Stimulated activated CD4-positive, alpha-beta T cell treated with anti-CD3 and anti-CD28 coated beads, Interleukin-15, amount 100 ng/mL, for 1 hour (primary cell): Measurements from ENCODE around the gene HOXB4.
"Not testable (repeated sequence)": the region's sequence is repeated elsewhere in the genome, so short reads cannot be mapped to it uniquely, and the experiment has no call there.

Experiments used
- DNase-seq, 2 donors: peaks; one replicate each; pipeline ENCODE4 v3.0.0-alpha.2; 2020; ENCODE audit warnings: low read depth in 1 of 2, low spot score in 1 of 2

The HOXB4 gene

DNA sequence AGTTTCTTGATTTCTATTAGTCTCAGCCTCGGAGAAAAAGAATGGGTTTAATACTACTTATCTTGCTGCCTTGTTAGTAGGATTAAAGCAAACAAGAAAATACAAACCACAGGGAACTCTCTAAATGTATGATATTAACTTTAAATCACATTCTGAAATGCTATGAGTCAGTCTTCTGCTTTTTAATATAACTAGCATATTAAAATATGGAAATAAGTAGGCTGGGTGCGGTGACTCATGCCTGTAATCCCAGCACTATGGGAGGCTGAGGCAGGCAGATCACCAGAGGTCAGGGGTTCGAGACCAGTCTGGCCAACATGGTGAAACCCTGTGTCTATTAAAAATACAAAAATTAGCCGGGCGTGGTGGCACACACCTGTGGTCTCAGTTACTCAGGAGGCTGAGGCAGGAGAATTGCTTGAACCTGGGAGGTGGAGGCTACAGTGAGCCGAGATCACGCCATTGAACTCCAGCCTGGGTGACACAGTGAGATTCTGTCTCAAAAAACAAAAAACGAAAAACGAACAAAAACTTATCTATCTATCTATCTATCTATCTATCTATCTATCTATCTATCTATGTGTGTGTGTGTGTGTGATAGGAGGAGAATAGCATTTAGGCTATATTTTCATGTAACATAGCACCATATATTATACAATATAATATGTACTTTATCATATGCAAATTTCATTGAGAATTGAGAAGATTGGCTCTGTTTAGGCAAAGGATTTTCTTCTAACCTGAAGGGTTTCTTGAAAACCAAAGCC lies 42.2 kb downstream of the HOXB4 start:
- not testable (repeated sequence) for DNase-seq

DNA sequence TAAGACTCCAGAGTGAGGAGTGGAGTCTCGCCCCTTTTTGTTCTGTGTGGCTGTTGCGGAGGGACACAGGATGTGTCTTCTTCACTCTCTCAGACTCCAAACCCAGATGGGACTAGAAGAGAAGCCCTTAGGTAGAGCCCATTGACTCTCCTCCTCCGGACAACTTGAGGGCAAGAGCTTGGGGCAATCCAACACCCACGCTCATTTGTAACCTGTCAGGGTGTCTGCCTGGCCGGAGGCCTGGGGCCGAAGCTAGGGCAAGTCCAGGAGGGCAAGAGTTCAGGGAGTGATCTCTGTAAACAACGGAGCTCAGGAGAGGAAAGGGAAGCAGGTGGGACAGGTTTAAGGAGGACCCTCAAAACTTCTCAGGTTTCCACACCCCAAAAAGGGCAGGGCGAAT lies 45.9 kb downstream of the HOXB4 start:
- no peak for DNase-seq

DNA sequence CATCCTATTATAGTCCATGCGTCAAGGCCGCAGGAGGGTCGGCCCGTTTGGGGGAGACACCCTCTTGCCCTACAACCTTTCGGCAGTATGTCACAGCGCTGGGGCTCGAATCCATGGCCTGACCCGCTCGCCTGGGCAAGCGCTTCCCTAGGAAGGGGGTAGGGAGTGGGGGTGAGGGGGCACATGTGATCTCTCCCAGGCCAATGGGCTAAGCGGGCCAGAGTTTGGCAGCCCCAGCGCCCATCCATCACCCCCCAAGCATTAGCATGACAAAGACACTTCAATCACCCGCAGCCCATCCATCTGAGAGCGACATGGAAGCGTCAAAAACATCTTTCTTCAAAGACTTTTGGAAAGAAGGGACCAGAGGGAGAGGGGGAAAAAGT lies 47.3 kb downstream of the HOXB4 start, which contains the start of gene HOXB1:
Gene HOXB1, minus strand, starts transcription at position 125 of the 386 bp plus-strand sequence. Its CDS starts 107 bp downstream, at position 18.
- no peak for DNase-seq

DNA sequence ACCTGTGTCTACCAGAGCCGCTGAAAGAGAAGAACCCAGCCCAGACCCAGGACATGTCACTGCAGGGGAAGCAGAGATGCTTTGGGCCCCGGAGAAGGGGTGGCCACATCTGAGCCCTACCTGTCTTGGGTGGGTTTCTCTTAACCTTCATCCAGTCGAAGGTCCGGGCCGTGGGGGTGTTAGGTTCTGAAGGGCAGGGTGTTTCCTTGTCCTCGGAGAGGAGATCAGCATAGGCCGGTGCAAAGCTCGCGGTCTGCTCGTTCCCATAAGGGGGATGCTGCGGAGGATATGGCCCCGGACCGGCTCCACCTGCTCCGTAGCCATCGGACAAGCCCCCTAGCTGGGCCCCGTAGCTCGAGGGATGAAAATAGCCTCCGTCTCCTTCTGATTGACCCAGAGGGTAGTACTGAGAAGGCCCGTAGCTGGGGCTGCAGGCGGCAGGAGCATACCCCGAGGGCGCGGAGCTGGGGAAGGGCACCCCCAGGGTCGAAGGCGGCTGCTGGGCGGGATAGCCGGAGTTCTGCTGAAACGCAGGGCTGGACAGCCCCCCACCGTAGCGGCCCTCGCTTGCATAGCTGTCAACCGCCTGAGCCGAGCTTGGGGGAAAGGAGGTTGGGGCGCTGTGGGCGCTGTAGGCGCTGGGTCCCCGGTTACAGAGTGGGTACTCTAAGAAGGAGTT lies 47.8 kb downstream of the HOXB4 start:
- DNase-seq: no peak

DNA sequence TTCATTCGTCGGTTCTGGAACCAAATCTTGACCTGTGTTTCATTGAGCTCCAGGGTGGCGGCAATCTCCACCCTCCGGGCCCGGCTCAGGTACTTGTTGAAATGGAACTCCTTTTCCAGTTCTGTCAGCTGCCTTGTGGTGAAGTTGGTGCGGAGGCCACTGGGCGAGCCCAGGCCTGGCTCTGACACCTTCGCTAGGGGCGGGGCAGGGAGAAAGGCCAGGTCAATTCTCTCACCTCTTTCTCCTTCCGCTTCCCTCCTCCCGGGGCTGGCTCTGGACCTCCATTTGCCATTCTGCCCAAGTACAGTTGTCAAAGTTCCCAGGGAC lies 48.5 kb downstream of the HOXB4 start:
- no peak for DNase-seq

DNA sequence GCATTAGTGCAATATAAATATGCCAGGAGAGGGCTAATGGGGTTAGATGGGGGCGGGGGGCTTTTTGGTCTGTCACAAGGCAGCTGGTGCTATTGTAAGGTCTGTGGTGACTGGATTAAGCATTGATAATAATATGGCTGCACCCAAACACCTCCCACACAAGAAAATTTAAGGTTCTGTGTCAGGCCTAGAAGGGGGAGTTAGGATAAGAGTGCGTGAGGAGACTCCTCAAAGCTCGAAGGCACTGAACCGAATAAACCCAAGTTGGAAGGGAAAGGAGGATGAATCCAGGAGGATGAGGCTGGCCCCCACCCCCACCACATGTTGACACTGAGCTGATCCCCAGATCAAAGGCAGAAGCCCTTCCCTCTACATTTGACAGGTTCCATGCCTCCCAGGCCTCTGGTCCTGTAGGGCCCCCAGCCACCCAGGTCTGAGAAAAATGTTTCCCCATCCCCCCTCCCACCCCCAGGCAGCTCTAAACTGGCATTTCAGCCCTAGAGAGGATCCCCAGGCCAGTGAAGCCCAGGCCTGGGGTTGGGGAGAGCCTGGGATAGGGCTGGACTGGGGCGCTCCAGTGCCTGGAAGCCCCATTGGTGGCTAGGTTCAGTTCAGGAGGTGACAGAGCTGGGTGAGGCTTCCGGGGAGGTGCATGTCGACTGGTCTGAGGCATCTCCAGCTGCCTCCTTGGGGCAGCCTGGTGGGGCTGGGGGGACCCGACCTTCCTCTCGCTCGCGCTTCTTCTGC lies 49.0 kb downstream of the HOXB4 start:
- no peak for DNase-seq

DNA sequence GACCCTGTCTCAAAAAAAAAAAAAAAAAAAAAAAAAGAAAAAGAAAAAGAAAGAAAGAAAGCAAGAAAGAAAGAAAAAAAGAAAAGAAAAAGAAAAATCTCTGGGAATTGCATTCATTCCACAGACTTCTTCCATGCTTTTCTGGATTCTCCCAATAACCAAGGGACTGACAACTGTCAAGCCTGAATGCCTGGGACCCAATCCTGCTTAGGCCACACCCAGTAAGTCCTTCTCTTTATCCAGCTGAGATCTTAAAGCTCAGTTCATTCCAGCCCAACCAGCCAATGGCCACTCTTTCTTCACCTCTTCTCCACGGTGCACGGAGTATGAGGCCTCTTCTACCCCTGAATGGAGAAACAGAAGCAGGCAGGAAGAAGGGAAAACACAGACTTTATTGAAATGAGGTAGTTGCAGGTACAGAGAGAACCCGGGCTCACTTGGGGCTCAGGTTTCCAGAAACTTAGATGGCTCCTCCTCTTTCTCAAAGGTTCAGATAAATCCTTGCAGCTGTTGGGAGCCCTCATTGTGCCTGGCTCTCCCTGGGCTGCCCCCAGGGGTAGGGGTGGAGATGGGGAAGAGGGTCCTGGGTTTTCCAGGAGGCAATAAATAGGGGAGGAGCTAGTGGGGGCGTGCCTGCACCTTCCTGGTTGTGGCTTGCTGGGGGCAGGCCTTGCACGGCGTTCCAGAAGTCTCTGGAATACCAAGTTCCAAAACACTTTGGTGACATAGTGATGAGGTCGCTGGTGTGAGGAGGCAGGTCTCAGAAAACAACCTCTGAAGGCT lies 49.8 kb downstream of the HOXB4 start:
- no peak for DNase-seq

DNA sequence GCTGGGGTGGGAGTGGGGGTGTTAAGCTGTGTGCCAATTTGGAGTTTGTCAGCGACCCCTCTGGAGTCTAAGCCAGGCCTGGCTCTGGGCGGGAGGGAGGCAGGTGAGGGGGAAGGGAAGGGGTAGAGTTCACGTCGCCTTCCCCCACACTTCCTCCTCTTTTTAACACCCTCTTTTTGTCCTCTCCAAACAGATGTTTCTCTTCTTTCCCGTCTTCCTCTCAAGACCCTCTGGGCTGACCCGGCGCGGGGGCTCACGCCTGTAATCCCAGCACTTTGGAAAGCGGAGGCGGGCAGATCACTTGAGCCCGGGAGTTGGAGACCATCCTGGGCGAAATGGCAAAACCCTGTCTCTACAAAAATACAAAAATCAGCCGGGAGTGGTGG lies 50.6 kb downstream of the HOXB4 start:
- no peak for DNase-seq

DNA sequence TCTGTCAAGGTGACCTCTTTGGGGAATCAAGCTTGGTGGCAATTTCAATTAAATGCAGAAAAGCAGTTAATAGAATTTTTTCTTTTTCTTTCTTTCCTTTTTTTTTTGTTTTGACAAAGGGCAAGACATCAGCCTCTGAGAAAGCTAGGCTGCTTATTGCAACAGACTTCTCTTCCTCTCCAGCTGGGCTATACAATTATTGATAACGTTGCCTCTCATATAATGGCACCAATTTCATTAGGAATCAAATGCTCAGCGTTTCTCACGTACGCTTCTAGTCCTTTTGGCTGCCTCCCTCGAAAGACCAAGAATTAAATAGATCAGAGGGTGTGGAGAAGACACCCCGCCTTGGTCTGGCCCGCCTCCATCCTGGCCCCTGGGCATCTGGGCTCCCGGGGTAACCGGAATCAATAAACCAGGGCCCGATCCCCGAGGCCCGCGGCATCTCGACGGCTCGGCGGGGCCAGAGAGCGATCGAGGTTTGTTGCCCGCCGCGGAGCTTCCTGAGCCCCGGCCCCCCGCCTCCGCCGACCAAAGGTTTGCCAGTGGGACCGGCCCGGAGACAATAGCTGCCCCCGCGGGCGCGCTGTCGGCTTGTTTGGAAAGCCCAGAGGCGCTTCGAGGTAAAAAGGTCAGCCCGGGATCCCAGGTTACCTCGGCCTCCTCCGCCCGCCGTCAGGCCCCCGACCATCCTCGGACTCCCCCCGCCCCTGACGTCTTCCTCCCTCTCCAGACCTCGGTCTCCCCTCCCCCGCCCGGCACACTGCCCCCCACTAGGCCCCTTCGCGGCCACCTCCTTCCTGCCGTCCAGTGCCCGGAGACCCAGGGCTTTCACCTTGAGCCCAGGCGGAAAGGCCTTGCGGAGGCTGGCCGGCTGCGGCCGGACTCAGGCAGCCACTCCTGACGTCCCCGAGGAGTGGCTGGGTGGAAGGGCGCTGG lies 51.3 kb downstream of the HOXB4 start:
- DNase-seq: no peak
